Measurements from ENCODE around the gene PDE4D.

Gene PDE4D

GRCh38 chr5:59704936-59705335 lies 188.6 kb downstream of the PDE4D start:
- no peaks in the 10 kb centered on the region for H3K27me3 ChIP-seq (ENCODE audit: control insufficient read depth, insufficient read depth, low read length)
- H3K9me3 ChIP-seq (ENCODE audit: control insufficient read depth, low read length) = no peaks in the 10 kb centered on the region
- no peaks in the 10 kb centered on the region for H3K4me1 ChIP-seq (ENCODE audit: control insufficient read depth, insufficient read depth, low read length)
- no peak overlapping the region for H3K4me3 ChIP-seq (ENCODE audit: low read length)
- H3K9ac ChIP-seq (ENCODE audit: low read length) = no peak overlapping the region
- no peaks in the 10 kb centered on the region for H3K36me3 ChIP-seq (ENCODE audit: control insufficient read depth, insufficient read depth, low read length)

- no peaks in the 10 kb centered on the region for H3K27me3 ChIP-seq (ENCODE audit: control insufficient read depth, insufficient read depth, low read length)
Measured at GRCh38 chr5:59703789-59704188, 189.7 kb downstream of the PDE4D start.

GRCh38 chr5:59698207-59699178 lies 195.0 kb downstream of the PDE4D start:
- no peaks in the 10 kb centered on the region for H3K36me3 ChIP-seq (ENCODE audit: control insufficient read depth, insufficient read depth, low read length)
- H3K9ac ChIP-seq (ENCODE audit: low read length) = no peak overlapping the region
- peaks cover 3% of the 10 kb centered on the region for H3K4me1 ChIP-seq (ENCODE audit: control insufficient read depth, insufficient read depth, low read length)
- H3K4me3 ChIP-seq (ENCODE audit: low read length) = no peak overlapping the region
- no peaks in the 10 kb centered on the region for H3K9me3 ChIP-seq (ENCODE audit: control insufficient read depth, low read length)
- H3K27me3 ChIP-seq (ENCODE audit: control insufficient read depth, insufficient read depth, low read length) = no peaks in the 10 kb centered on the region

More at GRCh38 chr5:59703789-59704188, 189.7 kb downstream of the PDE4D start:
- no peaks in the 10 kb centered on the region for H3K4me1 ChIP-seq (ENCODE audit: control insufficient read depth, insufficient read depth, low read length)
- H3K4me3 ChIP-seq (ENCODE audit: low read length) = no peak overlapping the region
- no peaks in the 10 kb centered on the region for H3K36me3 ChIP-seq (ENCODE audit: control insufficient read depth, insufficient read depth, low read length)
- no peak overlapping the region for H3K9ac ChIP-seq (ENCODE audit: low read length)
- H3K9me3 ChIP-seq (ENCODE audit: control insufficient read depth, low read length) = no peaks in the 10 kb centered on the region

GRCh38 chr5:59694411-59694810 lies 199.1 kb downstream of the PDE4D start:
- no peak overlapping the region for H3K9ac ChIP-seq (ENCODE audit: low read length)
- no peaks in the 10 kb centered on the region for H3K27me3 ChIP-seq (ENCODE audit: control insufficient read depth, insufficient read depth, low read length)
- H3K4me1 ChIP-seq (ENCODE audit: control insufficient read depth, insufficient read depth, low read length) = peaks cover 7% of the 10 kb centered on the region
- H3K36me3 ChIP-seq (ENCODE audit: control insufficient read depth, insufficient read depth, low read length) = no peaks in the 10 kb centered on the region
- H3K4me3 ChIP-seq (ENCODE audit: low read length) = no peak overlapping the region
- H3K9me3 ChIP-seq (ENCODE audit: control insufficient read depth, low read length) = no peaks in the 10 kb centered on the region

- Histone ChIP-seq H3K4me1 (ENCODE audit: control insufficient read depth, insufficient read depth, low read length) (peaks cover 7% of the 10 kb centered on the region), H3K9me3 (ENCODE audit: control insufficient read depth, low read length) (no peaks in the 10 kb centered on the region), H3K4me3 (ENCODE audit: low read length) (no peak overlapping the region), H3K27me3 (ENCODE audit: control insufficient read depth, insufficient read depth, low read length) (no peaks in the 10 kb centered on the region), H3K9ac (ENCODE audit: low read length) (no peak overlapping the region), H3K36me3 (ENCODE audit: control insufficient read depth, insufficient read depth, low read length) (no peaks in the 10 kb centered on the region)
Measured at GRCh38 chr5:59693492-59694309, 199.8 kb downstream of the PDE4D start.

- Histone ChIP-seq H3K4me1 (ENCODE audit: control insufficient read depth, insufficient read depth, low read length) (no peaks in the 10 kb centered on the region), H3K4me3 (ENCODE audit: low read length) (no peak overlapping the region), H3K9ac (ENCODE audit: low read length) (no peak overlapping the region), H3K27me3 (ENCODE audit: control insufficient read depth, insufficient read depth, low read length) (no peaks in the 10 kb centered on the region), H3K36me3 (ENCODE audit: control insufficient read depth, insufficient read depth, low read length) (no peaks in the 10 kb centered on the region), H3K9me3 (ENCODE audit: control insufficient read depth, low read length) (no peaks in the 10 kb centered on the region)
Measured at GRCh38 chr5:59685793-59686192, 207.7 kb downstream of the PDE4D start.

- no peak overlapping the region for H3K4me3 ChIP-seq (ENCODE audit: low read length)
- H3K27me3 ChIP-seq (ENCODE audit: control insufficient read depth, insufficient read depth, low read length) = no peaks in the 10 kb centered on the region
- no peaks in the 10 kb centered on the region for H3K9me3 ChIP-seq (ENCODE audit: control insufficient read depth, low read length)
- H3K9ac ChIP-seq (ENCODE audit: low read length) = no peak overlapping the region
- no peaks in the 10 kb centered on the region for H3K36me3 ChIP-seq (ENCODE audit: control insufficient read depth, insufficient read depth, low read length)
- H3K4me1 ChIP-seq (ENCODE audit: control insufficient read depth, insufficient read depth, low read length) = no peaks in the 10 kb centered on the region
Measured at GRCh38 chr5:59685191-59685530, 208.4 kb downstream of the PDE4D start.

GRCh38 chr5:59684388-59685190 lies 208.9 kb downstream of the PDE4D start:
- Histone ChIP-seq H3K36me3 (ENCODE audit: control insufficient read depth, insufficient read depth, low read length) (no peaks in the 10 kb centered on the region), H3K9me3 (ENCODE audit: control insufficient read depth, low read length) (no peaks in the 10 kb centered on the region), H3K4me3 (ENCODE audit: low read length) (no peak overlapping the region), H3K4me1 (ENCODE audit: control insufficient read depth, insufficient read depth, low read length) (no peaks in the 10 kb centered on the region), H3K9ac (ENCODE audit: low read length) (no peak overlapping the region), H3K27me3 (ENCODE audit: control insufficient read depth, insufficient read depth, low read length) (no peaks in the 10 kb centered on the region)

- H3K9me3 ChIP-seq (ENCODE audit: control insufficient read depth, low read length) = no peaks in the 10 kb centered on the region
- H3K4me1 ChIP-seq (ENCODE audit: control insufficient read depth, insufficient read depth, low read length) = no peaks in the 10 kb centered on the region
- no peak overlapping the region for H3K9ac ChIP-seq (ENCODE audit: low read length)
- H3K4me3 ChIP-seq (ENCODE audit: low read length) = no peak overlapping the region
- no peaks in the 10 kb centered on the region for H3K36me3 ChIP-seq (ENCODE audit: control insufficient read depth, insufficient read depth, low read length)
- H3K27me3 ChIP-seq (ENCODE audit: control insufficient read depth, insufficient read depth, low read length) = no peaks in the 10 kb centered on the region
Measured at GRCh38 chr5:59683311-59683710, 210.2 kb downstream of the PDE4D start.

GRCh38 chr5:59682542-59682941 lies 211.0 kb downstream of the PDE4D start:
- H3K9me3 ChIP-seq (ENCODE audit: control insufficient read depth, low read length) = no peaks in the 10 kb centered on the region
- H3K36me3 ChIP-seq (ENCODE audit: control insufficient read depth, insufficient read depth, low read length) = no peaks in the 10 kb centered on the region
- no peak overlapping the region for H3K9ac ChIP-seq (ENCODE audit: low read length)
- H3K4me1 ChIP-seq (ENCODE audit: control insufficient read depth, insufficient read depth, low read length) = no peaks in the 10 kb centered on the region
- H3K4me3 ChIP-seq (ENCODE audit: low read length) = no peak overlapping the region
- H3K27me3 ChIP-seq (ENCODE audit: control insufficient read depth, insufficient read depth, low read length) = no peaks in the 10 kb centered on the region

GRCh38 chr5:59678943-59679342 lies 214.6 kb downstream of the PDE4D start:
- Histone ChIP-seq H3K9ac (ENCODE audit: low read length) (no peak overlapping the region), H3K9me3 (ENCODE audit: control insufficient read depth, low read length) (no peaks in the 10 kb centered on the region), H3K36me3 (ENCODE audit: control insufficient read depth, insufficient read depth, low read length) (no peaks in the 10 kb centered on the region)

More at GRCh38 chr5:59678943-59679342, 214.6 kb downstream of the PDE4D start:
- Histone ChIP-seq H3K4me3 (ENCODE audit: low read length) (no peak overlapping the region), H3K27me3 (ENCODE audit: control insufficient read depth, insufficient read depth, low read length) (no peaks in the 10 kb centered on the region), H3K4me1 (ENCODE audit: control insufficient read depth, insufficient read depth, low read length) (no peaks in the 10 kb centered on the region)

Measured in mucosa of stomach (tissue), 1 donor.